ENCODE results near the gene ABCB6. TPM values are rescaled to one million over a fixed set of nuclear protein-coding genes. Genes with fewer than 3 reads are reported as not detected.

Gene ABCB6
- total RNA-seq, 2 donors from 2014 or later, result 2.6 to 6.6 TPM

DNA sequence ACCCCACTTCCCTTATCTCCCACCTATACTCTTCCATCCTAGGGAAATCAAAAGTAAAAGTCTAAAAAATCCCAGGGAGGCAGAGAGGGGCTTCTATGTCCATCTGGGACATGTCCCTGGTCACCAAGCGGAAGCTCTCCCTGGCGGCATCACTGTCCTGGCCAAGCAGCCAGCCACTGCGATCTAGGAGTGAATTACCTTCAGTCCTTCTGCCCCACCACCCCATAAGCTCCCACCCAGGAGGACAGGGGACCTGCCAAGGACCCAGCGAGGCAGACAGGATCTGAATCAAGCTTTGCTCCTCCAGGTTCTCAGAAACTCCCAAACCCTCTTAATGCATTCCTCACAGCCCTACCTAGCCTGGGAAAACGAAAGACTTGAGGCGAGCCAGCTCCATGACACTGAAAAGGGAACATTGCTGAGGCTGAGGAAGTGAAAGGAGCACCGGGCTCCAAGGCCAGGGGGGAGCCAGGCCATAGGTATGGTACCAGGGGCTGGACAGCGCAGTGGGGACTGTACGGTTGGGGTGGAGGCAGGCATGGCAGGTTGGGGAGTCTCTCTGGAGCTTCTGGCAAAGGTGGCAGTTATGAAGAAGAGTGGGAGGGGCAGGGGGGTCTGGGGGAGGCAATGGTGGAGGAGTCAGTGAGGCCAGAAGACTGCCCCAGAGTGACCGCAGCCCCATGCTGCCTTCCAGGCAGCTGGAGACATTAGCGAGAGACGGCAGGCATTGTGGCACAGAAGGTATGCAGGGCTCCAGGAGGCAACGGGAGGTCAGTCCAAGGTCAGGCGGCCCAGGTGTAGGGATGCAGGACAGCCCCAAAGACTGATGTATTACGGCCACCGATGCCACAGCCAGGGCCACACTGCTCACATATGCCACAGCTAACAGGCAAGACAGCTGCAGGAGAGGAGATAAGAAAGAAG lies 46.3 kb downstream of the ABCB6 start:
- no peaks in the 10 kb centered on the region for H3K27me3 Mint-ChIP-seq
- no peak overlapping the region for H3K4me3 Mint-ChIP-seq
- H3K27ac Mint-ChIP-seq, result peak overlapping the region; percentile 45
- H3K4me1 Mint-ChIP-seq, result peaks cover 31% of the 10 kb centered on the region
- H3K9me3 ChIP-seq (ENCODE audit: control insufficient read depth, low read length, poor library complexity, severe bottlenecking), result no peaks in the 10 kb centered on the region
- DNase-seq (no peak), ATAC-seq (no peak)
- peaks cover 7% of the 10 kb centered on the region for H3K36me3 Mint-ChIP-seq (ENCODE audit: low read depth)

DNA sequence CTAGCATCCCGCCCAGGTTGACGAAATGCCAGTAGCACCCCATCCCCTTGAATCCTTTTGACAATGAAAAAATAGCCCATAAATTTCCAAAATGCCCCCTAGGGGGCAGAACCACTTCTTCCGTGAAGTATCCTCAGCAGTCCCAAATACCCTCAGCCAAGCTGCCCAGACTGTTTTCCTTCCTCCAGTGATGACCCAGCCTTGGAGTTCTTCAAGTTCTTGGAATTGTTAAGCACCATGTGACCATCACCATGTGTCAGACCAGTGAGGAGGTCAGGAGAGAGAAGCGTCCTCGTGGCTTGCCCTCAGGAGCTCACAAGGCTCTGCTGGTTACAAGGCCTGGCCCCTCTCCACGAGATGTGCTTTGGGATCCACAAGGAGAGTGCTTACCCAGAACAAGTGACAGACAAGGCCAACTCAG lies 47.5 kb downstream of the ABCB6 start:
- Mint-ChIP-seq H3K4me3 (peak overlapping the region; percentile 47), H3K27ac (no peak overlapping the region), H3K27me3 (no peaks in the 10 kb centered on the region), H3K4me1 (peaks cover 26% of the 10 kb centered on the region), H3K36me3 (ENCODE audit: low read depth) (peaks cover 7% of the 10 kb centered on the region)
- H3K9me3 ChIP-seq (ENCODE audit: control insufficient read depth, low read length, poor library complexity, severe bottlenecking), result no peaks in the 10 kb centered on the region
- DNase-seq (peak in 1 of 3 donors; percentile 15), ATAC-seq (peak; percentile 66)

DNA sequence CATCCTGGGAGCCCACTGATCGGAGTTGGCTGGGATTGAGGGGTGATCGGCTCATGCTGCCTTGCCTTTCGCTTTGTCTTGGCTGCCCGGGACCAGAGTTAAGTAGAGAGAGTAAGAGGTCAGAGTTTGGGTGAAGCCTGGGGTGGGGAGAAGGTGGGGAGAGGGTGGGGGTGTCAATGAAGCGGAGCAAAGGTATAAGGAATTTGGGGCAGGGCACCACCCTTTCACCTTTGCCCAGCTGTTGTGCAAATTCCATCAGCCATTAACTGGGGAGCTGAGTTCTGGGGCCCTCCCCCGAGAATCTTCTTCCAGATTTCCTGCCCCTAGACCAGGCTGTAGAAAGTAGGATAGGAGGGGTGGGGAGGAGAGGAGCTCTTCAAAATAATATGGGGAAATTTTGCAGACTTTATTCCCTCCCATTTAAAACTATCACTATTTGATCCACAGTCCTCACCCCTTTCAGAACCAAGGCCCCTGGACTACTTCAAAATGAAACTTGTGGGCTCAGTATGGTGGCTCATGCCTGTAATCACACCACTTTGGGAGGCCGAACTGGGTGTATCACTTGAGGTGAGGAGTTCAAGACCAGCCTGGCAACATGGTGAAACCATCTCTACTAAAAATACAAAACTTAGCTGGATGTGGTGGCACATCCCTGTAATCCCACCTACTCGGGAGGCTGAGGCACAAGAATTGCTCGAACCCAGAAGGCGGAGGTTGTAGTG lies 48.7 kb downstream of the ABCB6 start, which contains the start of gene SLC23A3:
Gene SLC23A3 (minus strand): TSS at position 100 of the 725 bp plus-strand sequence. CDS start 45 bp downstream, at position 55.
- Mint-ChIP-seq H3K27me3 (no peaks in the 10 kb centered on the region), H3K36me3 (ENCODE audit: low read depth) (peaks cover 7% of the 10 kb centered on the region), H3K27ac (peak within 1 kb of the TSS; percentile 11), H3K4me1 (peaks cover 20% of the 10 kb centered on the region), H3K4me3 (no peak within 1 kb of the TSS)
- ATAC-seq (no peak), DNase-seq (no peak)
- no peaks in the 10 kb centered on the region for H3K9me3 ChIP-seq (ENCODE audit: control insufficient read depth, low read length, poor library complexity, severe bottlenecking)

DNA sequence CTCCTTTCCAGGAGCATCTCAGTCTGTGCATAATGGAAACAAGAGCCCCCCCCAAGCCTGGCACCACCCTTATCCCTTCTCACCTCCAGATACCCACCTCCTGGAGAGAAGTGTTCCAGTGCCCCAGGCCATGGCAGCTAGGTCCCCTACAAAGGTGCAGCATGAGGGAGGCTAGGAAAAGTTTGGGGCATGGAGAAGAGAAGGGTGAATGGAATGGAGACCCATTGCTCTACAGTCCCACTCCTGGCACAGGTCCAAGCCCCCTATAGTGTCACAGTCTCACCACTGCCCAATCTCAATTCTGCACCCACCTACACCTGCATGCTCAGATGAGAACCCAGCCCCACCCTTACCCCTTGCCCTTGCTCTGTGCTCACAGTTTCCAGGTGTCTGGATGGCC lies 49.8 kb downstream of the ABCB6 start:
- Mint-ChIP-seq H3K36me3 (ENCODE audit: low read depth) (peaks cover under 1% of the 10 kb centered on the region), H3K27me3 (no peaks in the 10 kb centered on the region), H3K27ac (no peak overlapping the region), H3K4me1 (peaks cover 13% of the 10 kb centered on the region), H3K4me3 (no peak overlapping the region)
- no peaks in the 10 kb centered on the region for H3K9me3 ChIP-seq (ENCODE audit: control insufficient read depth, low read length, poor library complexity, severe bottlenecking)
- no peak for DNase-seq
- no peak for ATAC-seq

GRCh38 chr2:219168526-219168925 lies 50.2 kb downstream of the ABCB6 start:
- Mint-ChIP-seq H3K4me3 (no peak overlapping the region), H3K27me3 (no peaks in the 10 kb centered on the region), H3K27ac (no peak overlapping the region), H3K4me1 (peaks cover 13% of the 10 kb centered on the region), H3K36me3 (ENCODE audit: low read depth) (no peaks in the 10 kb centered on the region)
- DNase-seq (no peak), ATAC-seq (no peak)
- no peaks in the 10 kb centered on the region for H3K9me3 ChIP-seq (ENCODE audit: control insufficient read depth, low read length, poor library complexity, severe bottlenecking)

GRCh38 chr2:219167997-219168396 lies 50.8 kb downstream of the ABCB6 start:
- ATAC-seq, result no peak
- H3K4me3 Mint-ChIP-seq, result no peak overlapping the region

GRCh38 chr2:219165058-219165911 lies 53.5 kb downstream of the ABCB6 start:
- H3K27me3 Mint-ChIP-seq, result no peaks in the 10 kb centered on the region
- H3K36me3 Mint-ChIP-seq (ENCODE audit: low read depth), result no peaks in the 10 kb centered on the region
- H3K27ac Mint-ChIP-seq, result no peak overlapping the region
- peaks cover 18% of the 10 kb centered on the region for H3K4me1 Mint-ChIP-seq
- no peak for DNase-seq
- no peak overlapping the region for H3K4me3 Mint-ChIP-seq
- no peak for ATAC-seq
- H3K9me3 ChIP-seq (ENCODE audit: control insufficient read depth, low read length, poor library complexity, severe bottlenecking), result no peaks in the 10 kb centered on the region

More at GRCh38 chr2:219167997-219168396, 50.8 kb downstream of the ABCB6 start:
- H3K9me3 ChIP-seq (ENCODE audit: control insufficient read depth, low read length, poor library complexity, severe bottlenecking), result no peaks in the 10 kb centered on the region
- H3K27me3 Mint-ChIP-seq, result no peaks in the 10 kb centered on the region
- H3K36me3 Mint-ChIP-seq (ENCODE audit: low read depth), result no peaks in the 10 kb centered on the region
- H3K27ac Mint-ChIP-seq, result no peak overlapping the region
- peaks cover 14% of the 10 kb centered on the region for H3K4me1 Mint-ChIP-seq
- no peak for DNase-seq

- H3K27me3 Mint-ChIP-seq, result no peaks in the 10 kb centered on the region
- no peak for DNase-seq
- peaks cover 30% of the 10 kb centered on the region for H3K4me1 Mint-ChIP-seq
- no peaks in the 10 kb centered on the region for H3K36me3 Mint-ChIP-seq (ENCODE audit: low read depth)
- no peak overlapping the region for H3K27ac Mint-ChIP-seq
- H3K4me3 Mint-ChIP-seq, result no peak overlapping the region
- H3K9me3 ChIP-seq (ENCODE audit: control insufficient read depth, low read length, poor library complexity, severe bottlenecking), result no peaks in the 10 kb centered on the region
- ATAC-seq, result no peak
These were observed 55.6 kb downstream of the ABCB6 start for GRCh38 chr2:219163156-219163555.

- H3K27me3 Mint-ChIP-seq, result no peaks in the 10 kb centered on the region
- peak overlapping the region; percentile 90 for H3K27ac Mint-ChIP-seq
- DNase-seq, result no peak
- peaks cover 33% of the 10 kb centered on the region for H3K4me1 Mint-ChIP-seq
- H3K4me3 Mint-ChIP-seq, result peak overlapping the region; percentile 93
- H3K36me3 Mint-ChIP-seq (ENCODE audit: low read depth), result peaks cover 4% of the 10 kb centered on the region
- no peak for ATAC-seq
- no peaks in the 10 kb centered on the region for H3K9me3 ChIP-seq (ENCODE audit: control insufficient read depth, low read length, poor library complexity, severe bottlenecking)
These were observed 57.7 kb downstream of the ABCB6 start for GRCh38 chr2:219161097-219161496.

DNA sequence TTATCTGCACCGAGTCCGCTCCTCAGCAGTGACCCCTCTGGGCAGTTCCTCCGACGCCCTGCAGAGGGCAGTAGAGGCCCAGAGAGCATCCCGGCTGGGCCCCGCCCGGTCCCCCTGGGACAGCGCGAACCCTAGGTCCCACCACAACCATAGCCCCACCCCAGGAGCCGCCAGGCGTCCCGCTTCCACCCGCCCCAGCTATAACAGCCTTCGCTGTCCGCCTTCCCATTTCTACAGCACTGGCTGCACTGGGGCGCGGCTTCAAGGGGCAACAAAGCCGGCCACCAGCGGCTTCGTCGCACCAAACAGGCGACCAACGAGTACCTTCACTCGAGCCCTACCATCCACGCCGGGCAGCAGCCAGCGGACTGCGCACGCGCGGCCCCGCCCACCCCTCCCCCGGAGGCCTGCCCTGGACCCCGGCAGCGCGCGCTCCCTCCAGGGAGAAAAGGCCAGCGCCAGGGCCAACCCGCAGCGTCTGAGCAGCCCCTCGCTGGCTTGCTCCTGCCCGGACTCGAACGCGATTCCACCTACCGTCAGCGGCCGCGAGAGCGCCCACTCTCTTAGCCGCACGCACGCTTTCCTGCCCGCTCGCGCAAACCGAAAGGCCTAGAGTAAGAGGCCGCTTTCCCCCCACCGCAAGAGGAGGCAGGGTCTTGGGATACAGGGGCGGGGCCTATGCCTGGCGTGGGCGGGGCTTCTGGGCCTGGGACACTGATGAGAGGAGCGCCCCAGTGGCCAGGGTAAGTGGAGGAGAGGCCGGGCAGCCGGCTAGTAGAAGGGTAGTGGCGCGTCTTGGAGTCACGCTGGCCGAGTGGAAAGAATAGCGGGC lies 58.4 kb downstream of the ABCB6 start, which contains the start of gene NHEJ1:
Gene NHEJ1 (minus strand): TSS at position 630 of the 832 bp plus-strand sequence. CDS start 2,453 bp downstream, outside the sequence.
- ATAC-seq, result peak; percentile 90
- Mint-ChIP-seq H3K4me1 (peaks cover 33% of the 10 kb centered on the region), H3K4me3 (peak within 1 kb of the TSS; percentile 93), H3K27ac (peak within 1 kb of the TSS; percentile 90), H3K27me3 (no peaks in the 10 kb centered on the region), H3K36me3 (ENCODE audit: low read depth) (peaks cover 4% of the 10 kb centered on the region)
- DNase-seq, result peak; percentile 82 to 90 (median 84)
- H3K9me3 ChIP-seq (ENCODE audit: control insufficient read depth, low read length, poor library complexity, severe bottlenecking), result no peaks in the 10 kb centered on the region

Measured in T-helper 17 cell (primary cell).